IPS-15b (cell line): ENCODE results near the gene PAPSS1.
"Not testable (repeated sequence)": the region's sequence is repeated elsewhere in the genome, so short reads cannot be mapped to it uniquely, and the experiment has no call there.

Experiments used
- H3K27me3 ChIP-seq: one replicate; pipeline ENCODE4 v1.6.1; 2013; ENCODE audit warnings: low read length; ENCODE audit not compliant: control insufficient read depth, insufficient read depth
- H3K36me3 ChIP-seq: one replicate; pipeline ENCODE4 v1.6.1; 2013; ENCODE audit warnings: low read length; ENCODE audit not compliant: control insufficient read depth, insufficient read depth
- H3K4me1 ChIP-seq: one replicate; pipeline ENCODE4 v1.6.1; 2013; ENCODE audit warnings: mild to moderate bottlenecking, low read length; ENCODE audit not compliant: control insufficient read depth, insufficient read depth
- H3K4me3 ChIP-seq: one replicate; pipeline ENCODE4 v1.5.1; 2013; ENCODE audit warnings: low read depth, low read length
- H3K9ac ChIP-seq: one replicate; pipeline ENCODE4 v1.6.1; 2013; ENCODE audit warnings: low read depth, mild to moderate bottlenecking, low read length
- H3K9me3 ChIP-seq: one replicate; pipeline ENCODE4 v1.6.1; 2013; ENCODE audit warnings: mild to moderate bottlenecking, low read length; ENCODE audit not compliant: control insufficient read depth, insufficient read depth

The PAPSS1 gene

DNA sequence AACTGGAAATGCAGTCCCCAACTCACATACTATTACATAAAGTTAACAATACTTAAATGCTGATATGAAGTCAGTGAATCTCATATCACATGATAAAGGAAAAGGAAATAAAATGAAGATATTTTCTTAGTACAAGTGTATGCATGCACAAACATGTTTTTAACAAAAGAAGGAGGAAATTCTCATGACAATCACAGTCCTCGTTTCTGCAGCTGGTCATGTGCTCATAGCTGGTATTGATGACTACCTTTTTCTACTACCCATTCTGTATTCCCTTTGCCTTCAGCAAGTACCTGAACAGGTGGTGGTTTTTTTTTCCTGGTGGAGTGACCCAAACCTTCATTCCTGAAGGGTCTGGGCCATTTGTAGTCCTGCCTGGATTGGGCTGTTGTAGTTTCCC is 3.3 kb upstream of the PAPSS1 start:
- not testable (repeated sequence) for H3K9me3 ChIP-seq, H3K36me3 ChIP-seq, H3K9ac ChIP-seq

DNA sequence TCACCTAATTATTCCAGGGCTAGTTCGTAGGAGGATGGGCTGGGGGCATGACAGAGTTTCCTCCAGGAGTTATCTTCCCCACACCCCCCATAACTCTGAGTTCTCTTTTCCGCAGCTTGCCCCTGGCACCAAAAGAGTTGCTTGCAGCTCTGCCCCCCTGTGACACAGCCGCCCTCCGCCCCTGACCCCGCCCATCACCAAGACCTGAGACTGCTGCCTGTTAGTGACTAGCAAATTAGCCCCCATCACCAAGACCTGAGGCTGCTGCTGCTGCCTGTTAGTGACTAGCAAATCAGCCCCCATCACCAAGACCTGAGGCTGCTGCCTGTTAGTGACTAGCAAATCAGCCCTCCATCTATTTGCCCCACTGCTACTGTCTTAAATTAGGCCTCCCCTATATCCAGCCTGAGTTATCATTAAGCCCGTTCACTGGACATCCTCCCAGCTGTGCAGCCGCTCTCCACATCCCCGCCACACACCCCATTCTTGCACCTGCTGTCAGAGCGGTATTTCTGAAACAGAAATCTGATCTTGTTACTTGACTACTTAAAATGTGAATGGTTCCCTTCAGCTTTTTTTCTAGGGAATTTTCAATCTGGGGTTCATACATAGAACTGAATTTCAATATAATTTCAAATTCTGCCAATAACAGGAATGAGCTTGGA is 1.5 kb upstream of the PAPSS1 start:
- peak overlapping the region; percentile 84 for H3K4me3 ChIP-seq
- H3K9ac ChIP-seq, result peak overlapping the region; percentile 17
- H3K27me3 ChIP-seq, result no peaks in the 10 kb centered on the region

More for the DNA sequence above, 3.3 kb upstream of the PAPSS1 start:
- H3K4me3 ChIP-seq, H3K27me3 ChIP-seq, H3K4me1 ChIP-seq: not testable (repeated sequence)

DNA sequence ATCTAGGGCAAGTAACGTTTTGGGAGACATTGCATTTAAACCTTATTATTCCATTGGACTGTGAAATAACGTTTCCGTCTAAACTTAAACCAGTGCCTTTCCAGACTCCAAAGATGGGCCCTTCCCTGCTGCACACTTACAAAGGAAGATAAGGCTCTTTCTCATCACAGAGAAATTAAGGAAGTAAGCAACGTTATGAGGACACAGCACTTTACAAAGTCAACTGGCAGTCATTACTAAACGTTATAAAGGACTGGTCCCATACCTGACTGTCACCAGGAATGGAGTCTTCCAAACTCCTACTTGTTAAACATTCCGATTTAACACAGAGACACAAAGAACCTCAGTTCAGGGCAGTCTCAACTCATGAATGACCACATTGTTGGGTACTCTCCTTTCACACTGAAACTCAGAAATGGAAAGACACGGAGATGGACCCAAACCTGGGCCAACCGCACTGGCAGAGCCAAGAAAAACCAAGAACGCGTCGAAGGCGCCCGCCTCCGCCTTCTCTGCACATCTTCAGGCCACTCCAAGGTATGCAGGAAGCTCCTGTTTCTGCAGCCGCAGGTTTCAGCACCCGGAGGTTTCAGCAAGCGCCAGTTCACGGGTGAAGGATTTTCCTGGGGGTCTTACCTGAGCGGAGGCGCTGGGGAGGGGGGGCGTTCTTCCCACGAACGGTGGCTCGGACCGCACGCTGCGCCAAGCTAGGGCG is 670 bp downstream of the PAPSS1 start:
- no peaks in the 10 kb centered on the region for H3K9me3 ChIP-seq
- peak overlapping the region; percentile 91 for H3K4me3 ChIP-seq
- H3K36me3 ChIP-seq, result peaks cover 2% of the 10 kb centered on the region
- H3K4me1 ChIP-seq, result peaks cover 4% of the 10 kb centered on the region
- H3K9ac ChIP-seq, result peak overlapping the region; percentile 41
- no peaks in the 10 kb centered on the region for H3K27me3 ChIP-seq

More for the DNA sequence above, 1.5 kb upstream of the PAPSS1 start:
- Histone ChIP-seq H3K9me3 (no peaks in the 10 kb centered on the region), H3K4me1 (peaks cover 4% of the 10 kb centered on the region), H3K36me3 (peaks cover 2% of the 10 kb centered on the region)

DNA sequence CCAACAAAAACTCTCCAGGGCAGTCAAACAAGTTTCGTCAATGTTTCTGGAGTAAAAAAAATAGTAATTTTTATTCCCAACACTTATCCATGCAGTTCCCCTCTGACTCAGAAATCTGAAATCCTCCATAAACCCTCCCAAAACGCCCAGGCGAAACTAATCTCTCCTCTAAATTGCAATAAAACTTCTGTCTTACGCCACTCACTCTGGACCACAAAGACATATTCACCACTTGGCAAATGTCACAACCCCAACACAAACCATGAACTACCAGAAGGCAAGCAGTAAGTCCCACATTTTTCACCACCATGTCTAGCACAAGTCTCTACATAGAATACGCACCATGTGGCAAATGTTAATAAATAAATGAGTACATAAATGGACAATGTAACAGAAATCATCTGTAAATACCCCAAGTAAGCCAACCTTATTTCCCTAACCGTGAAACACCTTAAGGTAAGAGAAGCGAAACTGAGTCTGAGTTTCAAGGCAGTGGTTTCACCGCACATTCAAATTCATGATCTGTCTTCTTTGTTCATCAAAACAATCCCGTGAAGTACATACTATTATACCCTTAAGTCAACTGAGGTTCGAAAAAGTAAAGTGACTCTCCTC is 1.6 kb downstream of the PAPSS1 start:
- H3K9ac ChIP-seq, result no peak overlapping the region
- H3K4me1 ChIP-seq, result peaks cover 9% of the 10 kb centered on the region
- no peaks in the 10 kb centered on the region for H3K27me3 ChIP-seq
- no peaks in the 10 kb centered on the region for H3K9me3 ChIP-seq
- peaks cover 2% of the 10 kb centered on the region for H3K36me3 ChIP-seq
- peak overlapping the region; percentile 91 for H3K4me3 ChIP-seq

DNA sequence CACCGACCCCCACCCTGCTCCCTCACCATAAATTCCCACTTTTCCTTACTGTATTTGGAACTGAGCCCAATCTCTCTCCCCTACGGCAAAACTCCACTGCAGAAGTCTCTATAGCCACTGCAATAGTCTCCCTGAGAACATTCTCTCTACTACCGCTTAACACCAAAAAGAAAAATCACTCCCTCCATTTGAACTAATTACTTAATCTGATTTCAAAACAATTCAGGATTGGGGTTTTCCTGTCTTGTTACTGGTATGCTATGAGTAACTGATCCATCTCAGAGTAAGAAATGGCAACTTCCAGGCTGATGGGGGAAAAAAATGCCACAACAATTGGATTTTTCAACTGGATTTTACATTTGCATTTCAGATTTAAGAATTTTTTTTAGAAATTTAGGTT is 5.8 kb downstream of the PAPSS1 start:
- Histone ChIP-seq H3K4me3 (no peak overlapping the region), H3K36me3 (no peaks in the 10 kb centered on the region), H3K27me3 (no peaks in the 10 kb centered on the region), H3K9ac (no peak overlapping the region), H3K9me3 (no peaks in the 10 kb centered on the region), H3K4me1 (peaks cover 9% of the 10 kb centered on the region)

DNA sequence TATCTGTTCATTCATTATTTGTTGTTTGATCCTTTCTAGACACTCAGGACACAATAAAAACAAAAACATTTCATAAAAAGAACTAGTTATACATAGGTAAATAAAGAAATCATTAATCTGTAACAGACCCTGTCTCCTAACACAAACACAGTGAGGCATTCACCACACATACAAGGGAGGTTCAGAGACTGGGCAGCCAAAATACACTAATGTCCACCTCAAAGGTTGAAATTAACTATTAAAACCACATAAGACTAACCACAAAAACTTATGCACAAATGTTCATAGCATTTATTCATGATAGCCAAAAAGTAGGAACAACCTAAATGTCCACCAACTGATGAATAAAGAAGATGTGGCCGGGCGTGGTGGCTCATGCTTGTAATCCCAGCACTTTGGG is 7.8 kb downstream of the PAPSS1 start:
- Histone ChIP-seq H3K9me3 (no peaks in the 10 kb centered on the region), H3K36me3 (no peaks in the 10 kb centered on the region), H3K27me3 (no peaks in the 10 kb centered on the region), H3K9ac (no peak overlapping the region), H3K4me1 (peaks cover 5% of the 10 kb centered on the region), H3K4me3 (no peak overlapping the region)

DNA sequence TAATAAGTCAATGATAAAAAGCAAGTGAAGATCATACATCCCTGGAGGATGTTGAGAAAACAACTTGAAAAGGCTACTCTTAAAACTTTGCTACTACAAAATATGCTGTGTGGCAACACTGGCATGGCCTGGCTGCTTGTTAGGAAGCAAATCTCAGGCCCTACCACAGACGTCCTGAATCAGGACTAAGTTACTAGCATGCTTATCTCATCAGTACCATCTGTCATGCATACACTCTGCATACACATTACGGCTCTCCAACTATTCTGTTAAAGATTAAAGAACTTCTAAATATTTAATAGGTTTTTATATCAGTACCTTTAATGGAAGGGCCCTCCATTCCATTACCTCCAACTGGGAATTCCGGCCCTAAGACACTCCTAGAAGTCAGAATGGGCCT is 8.2 kb downstream of the PAPSS1 start:
- Histone ChIP-seq H3K36me3 (no peaks in the 10 kb centered on the region), H3K4me3 (no peak overlapping the region), H3K27me3 (no peaks in the 10 kb centered on the region), H3K9me3 (no peaks in the 10 kb centered on the region), H3K9ac (no peak overlapping the region), H3K4me1 (peaks cover 5% of the 10 kb centered on the region)

DNA sequence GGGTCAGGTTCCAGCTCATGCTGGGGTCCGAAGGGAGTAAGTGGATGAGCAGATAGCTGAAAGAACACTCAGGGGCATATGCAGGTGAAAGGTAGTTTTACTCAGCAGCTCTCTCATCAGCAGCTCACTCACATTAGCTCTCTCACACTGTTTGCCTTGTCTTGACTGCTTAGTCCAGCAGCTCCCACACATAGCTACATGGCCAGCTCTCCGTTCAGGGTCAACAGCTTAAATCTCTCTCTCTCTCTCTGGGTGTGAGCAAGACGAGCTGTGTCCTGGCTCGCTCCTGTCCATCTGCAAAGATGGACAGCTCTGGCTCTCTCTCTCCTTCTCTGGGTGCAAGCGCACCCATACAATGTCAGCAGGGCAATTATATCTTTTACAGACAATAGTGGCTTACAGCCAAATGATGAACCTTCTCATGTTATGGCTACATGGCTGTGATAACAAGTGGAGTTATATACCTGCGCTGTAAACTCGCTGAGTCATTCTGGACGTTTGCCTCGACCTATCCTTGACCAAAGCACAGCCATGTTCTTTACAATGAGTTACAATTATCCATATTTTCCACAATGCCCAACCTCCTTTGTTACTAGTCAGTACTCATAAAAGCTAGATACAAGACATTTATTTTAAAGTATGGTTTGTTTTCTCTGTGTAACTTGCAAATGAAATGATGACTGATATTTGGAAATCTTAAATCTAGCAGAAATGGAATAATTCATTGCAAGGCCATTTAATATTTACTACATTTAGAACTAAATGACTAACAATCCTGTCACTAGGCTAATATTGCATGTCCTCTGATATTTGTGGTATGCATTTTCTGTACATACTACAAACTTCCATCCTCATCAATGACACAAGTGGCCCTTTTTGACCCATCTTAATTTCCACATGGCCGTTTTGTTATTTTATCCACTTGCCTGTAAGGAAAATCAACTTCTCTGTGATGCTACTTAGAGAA is 9.3 kb downstream of the PAPSS1 start:
- peaks cover 2% of the 10 kb centered on the region for H3K9me3 ChIP-seq
- no peak overlapping the region for H3K9ac ChIP-seq
- H3K4me3 ChIP-seq, result no peak overlapping the region

DNA sequence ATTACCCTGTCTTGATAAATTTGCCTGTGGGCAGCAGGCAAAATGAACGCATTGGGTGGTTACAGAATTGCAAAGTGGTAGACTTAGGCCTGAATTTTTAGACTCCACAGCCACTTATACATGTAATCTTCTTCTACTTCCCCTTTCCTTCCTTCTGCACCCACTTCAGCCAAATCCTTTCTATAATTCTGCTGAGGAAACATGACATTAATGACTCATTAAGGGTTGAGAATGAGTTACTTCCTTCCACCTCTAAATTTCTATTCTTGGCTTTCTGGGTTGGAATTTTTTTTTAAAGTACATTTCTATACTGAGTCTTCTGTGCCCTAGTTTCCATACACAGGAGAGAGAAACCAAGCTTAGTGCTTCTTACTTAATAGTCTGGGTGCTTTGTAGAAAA is 10.1 kb downstream of the PAPSS1 start:
- H3K9ac ChIP-seq, result no peak overlapping the region
- no peaks in the 10 kb centered on the region for H3K27me3 ChIP-seq
- peaks cover 5% of the 10 kb centered on the region for H3K4me1 ChIP-seq
- H3K36me3 ChIP-seq, result peaks cover 2% of the 10 kb centered on the region
- H3K4me3 ChIP-seq, result no peak overlapping the region
- peaks cover 6% of the 10 kb centered on the region for H3K9me3 ChIP-seq

More for the DNA sequence above, 9.3 kb downstream of the PAPSS1 start:
- Histone ChIP-seq H3K27me3 (no peaks in the 10 kb centered on the region), H3K36me3 (peaks cover 2% of the 10 kb centered on the region), H3K4me1 (peaks cover 5% of the 10 kb centered on the region)

DNA sequence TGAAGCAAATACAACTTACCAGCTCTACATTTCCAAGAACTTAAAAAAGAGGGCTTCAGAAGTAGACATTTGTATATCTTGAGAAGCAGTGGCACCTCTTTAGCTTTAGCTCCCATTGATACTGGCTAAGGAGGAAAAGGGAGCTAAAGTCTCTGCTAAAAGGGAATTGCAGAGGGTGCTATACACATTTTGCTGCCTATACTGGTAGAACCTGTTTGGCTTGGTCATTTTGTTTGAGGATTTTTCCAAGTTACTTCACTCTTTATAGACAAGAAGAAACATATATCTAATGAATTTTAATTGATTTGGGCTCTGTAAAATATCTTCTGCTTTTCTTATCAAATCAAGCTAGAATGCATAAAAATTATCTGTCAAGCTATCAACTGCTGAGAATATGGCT is 11.8 kb downstream of the PAPSS1 start:
- no peaks in the 10 kb centered on the region for H3K27me3 ChIP-seq
- H3K9me3 ChIP-seq, result peaks cover 6% of the 10 kb centered on the region
- no peak overlapping the region for H3K9ac ChIP-seq
- no peak overlapping the region for H3K4me3 ChIP-seq
- no peaks in the 10 kb centered on the region for H3K4me1 ChIP-seq
- H3K36me3 ChIP-seq, result peaks cover 2% of the 10 kb centered on the region
